Adrenal gland (tissue), 12 donors: ENCODE measurements around the gene HSPA12A. TPM values are rescaled to one million over a fixed set of nuclear protein-coding genes. Genes with fewer than 3 reads are reported as not detected.

ENCODE experiments used
- DNase-seq, 7 donors: peaks; one replicate each; pipeline ENCODE4 v3.0.0-alpha.2; 2019 to 2020
- H3K27ac ChIP-seq, 5 donors: fragments of 200-600 bp; sonication (generic) in 4 of 5; 1 replicate in 3 of 5; 2 replicates in 2 of 5; pipeline versions ENCODE4 v1.5.1 to v1.8.0; 2016 to 2020; ENCODE audit warnings: mild to moderate bottlenecking in 1 of 5
- H3K27me3 ChIP-seq: fragments of 200-600 bp; 2 replicates; pipeline ENCODE4 v1.8.0; 2021
- H3K36me3 ChIP-seq, 2 donors: fragments of 200-600 bp; replicated peaks in 1 of 2; 1 replicate in 1 of 2; 2 replicates in 1 of 2; pipeline versions ENCODE4 v1.5.1 to v1.8.0; 2018 to 2022
- H3K4me1 ChIP-seq, 2 donors: fragments of 200-600 bp; replicated peaks in 1 of 2; 1 replicate in 1 of 2; 2 replicates in 1 of 2; pipeline versions ENCODE4 v1.5.1 to v1.8.0; 2018 to 2021
- H3K4me3 ChIP-seq, 4 donors: fragments of 200-600 bp; sonication (generic) in 3 of 4; one replicate each; pipeline ENCODE4 v1.5.1; 2016 to 2018
- H3K9me3 ChIP-seq, 3 donors: fragments of 200-600 bp; sonication (generic) in 1 of 3; replicated peaks in 1 of 3; 1 replicate in 2 of 3; 2 replicates in 1 of 3; pipeline versions ENCODE4 v1.5.1 to v1.8.0; 2016 to 2021
- CTCF ChIP-seq, 6 experiments: fragments of 450-650 bp in 4 of 6; fragments of 200-600 bp in 2 of 6; sonication (generic) in 1 of 6; IDR thresholded peaks; 1 replicate in 5 of 6; 2 replicates in 1 of 6; pipeline versions ENCODE4 v1.5.1 to v1.8.0; 2016 to 2021; ENCODE audit warnings: antibody characterized with exemption in 6 of 6, mild to moderate bottlenecking in 2 of 6, moderate library complexity in 1 of 6
- POLR2A ChIP-seq, 2 donors: fragments of 450-650 bp; IDR thresholded peaks; one replicate each; pipeline ENCODE4 v1.6.1; 2017; ENCODE audit warnings: antibody characterized with exemption in 2 of 2, mild to moderate bottlenecking in 2 of 2, moderate library complexity in 1 of 2
- WGBS, 4 donors: extraction: QIAGEN DNeasy Blood & Tissue Kit in 2 of 4; methylation state at CpG; one replicate each; pipeline versions ENCODE4 v1.1.5 to v1.1.7; 2013 to 2017; 5-methylcytosine and 5-hydroxymethylcytosine counted together
- intact Hi-C, 2 donors: fragments of 100-400 bp; cut with DNase I; formaldehyde crosslinking; loops; one replicate each; pipeline versions ENCODE4 v1.14.1 to v1.15.0; 2022 to 2023
- polyA plus RNA-seq, 3 donors: library from polyadenylated mRNA; stranded (reverse); fragments of 200-250 nt in 2 of 3; fragments of 350-450 nt in 1 of 3; fragmentation: Illumina TruSeq in 1 of 3; extraction: RNeasy Lipid Tissue Mini Kit (QIAGEN cat#74804) in 1 of 3; gene quantifications; one replicate each; pipeline ENCODE4 v1.2.3, GENCODE V29; 2013 to 2014
- total RNA-seq, 9 donors: library from RNA; depleted of rRNA in 4 of 9; stranded (reverse); fragments of >200 nt in 4 of 9; fragments of 120-200 nt in 1 of 9; fragmentation: NEBNext Ultra II Directional in 1 of 9; extraction: Animal tissue kit (Norgen Biotek cat#: 25700) in 1 of 9; gene quantifications; one replicate each; pipeline versions ENCODE4 v1.1.0 to v1.2.4, GENCODE V29; 2013 to 2023
- donor health status: healthy with polysubstance abuse.
- donor health status: Bipolar disorder and iron deficiency.
- donor health status: DM: yes; HTN: yes; CAD: no.
- donor health status: DM: no; HTN: no; CAD: no.
- donor health status: DM: no; HTN: no; CAD: no.
- donor health status: DM: yes; HTN: yes; CAD: no.

Gene HSPA12A
- total and polyA plus RNA-seq, 12 donors: 20.1 to 61.3 (median 46.3) TPM

GRCh38 chr10:116637830-116638229 is 104.5 kb downstream of the HSPA12A start:
- WGBS, 4 donors: 46 to 64% (median 57%) methylated on average over 1 of the region's 1 CpG
- Histone ChIP-seq H3K4me1 (no peaks in the 10 kb centered on the region), H3K27ac (no peak overlapping the region), H3K36me3 (no peaks in the 10 kb centered on the region), H3K9me3 (no peaks in the 10 kb centered on the region), H3K4me3 (no peak overlapping the region), H3K27me3 (no peaks in the 10 kb centered on the region)
- TF ChIP-seq POLR2A (IDR thresholded peaks at IDR 0.05) (no peak), CTCF (IDR thresholded peaks at IDR 0.05) (no peak)
- intact Hi-C loops: no loop called here
- no peak for DNase-seq

- Histone ChIP-seq H3K27me3 (no peaks in the 10 kb centered on the region), H3K36me3 (no peaks in the 10 kb centered on the region), H3K9me3 (no peaks in the 10 kb centered on the region), H3K4me3 (no peak overlapping the region), H3K27ac (no peak overlapping the region), H3K4me1 (no peaks in the 10 kb centered on the region)
- intact Hi-C loops: no loop called here
- 56 to 62% (median 59%) methylated on average over 2 of the region's 2 CpGs for WGBS, 4 donors
- TF ChIP-seq POLR2A (IDR thresholded peaks at IDR 0.05) (no peak), CTCF (IDR thresholded peaks at IDR 0.05) (no peak)
- no peak for DNase-seq
Measured at GRCh38 chr10:116636976-116637375, 105.4 kb downstream of the HSPA12A start.

- TF ChIP-seq POLR2A (IDR thresholded peaks at IDR 0.05) (no peak), CTCF (IDR thresholded peaks at IDR 0.05) (no peak)
- Histone ChIP-seq H3K4me1 (no peaks in the 10 kb centered on the region), H3K27me3 (no peaks in the 10 kb centered on the region), H3K9me3 (no peaks in the 10 kb centered on the region), H3K36me3 (no peaks in the 10 kb centered on the region), H3K27ac (no peak overlapping the region), H3K4me3 (no peak overlapping the region)
- intact Hi-C loops: no loop called here
- DNase-seq: no peak
Measured at GRCh38 chr10:116636385-116636784, 106.0 kb downstream of the HSPA12A start.

- intact Hi-C loops: loop anchor here in 1 of 2 donors (5.0 kb wide), 1 partner anchor 153 kb away; no protein-coding TSS in a partner anchor
- no peaks in the 10 kb centered on the region for H3K4me1 ChIP-seq
- H3K27ac ChIP-seq: no peak overlapping the region
- H3K27me3 ChIP-seq: no peaks in the 10 kb centered on the region
- no peak overlapping the region for H3K4me3 ChIP-seq
- TF ChIP-seq POLR2A (IDR thresholded peaks at IDR 0.05) (no peak), CTCF (IDR thresholded peaks at IDR 0.05) (no peak)
- WGBS, 4 donors: 87 to 90% (median 89%) methylated on average over 11 of the region's 11 CpGs
- no peak for DNase-seq
- H3K9me3 ChIP-seq: no peaks in the 10 kb centered on the region
- no peaks in the 10 kb centered on the region for H3K36me3 ChIP-seq
Measured at GRCh38 chr10:116634126-116634975, 108.0 kb downstream of the HSPA12A start.
